Activated CD8-positive, alpha-beta memory T cell treated with anti-CD3 and anti-CD28 coated beads, Interleukin-2, amount 10 ng/mL, durations not matched to agents 7 days and 5 days (primary cell): ENCODE data around the gene TGFBI. TPM values are rescaled to one million over a fixed set of nuclear protein-coding genes. Genes with fewer than 3 reads are reported as not detected.

Source experiments
- ATAC-seq: fragments of 150-1000 bp; cut with Tn5 transposase; one replicate; pipeline ENCODE4 v1.10.0; 2021; ENCODE audit warnings: moderate library complexity
- CTCF ChIA-PET: fragments of 350-600 bp; sonication (Branson Sonifier 250); formaldehyde crosslinking; loops from one replicate; lab custom pipeline; 2021; ENCODE audit warnings: antibody characterized with exemption; lab: Charles Lee
- DNase-seq: peaks from one replicate; pipeline ENCODE4 v3.0.0-alpha.2; 2020
- H3K27ac Mint-ChIP-seq: one replicate; pipeline ENCODE4 v1.8.0; 2021; ENCODE audit warnings: mild to moderate bottlenecking, mixed read lengths
- H3K27me3 Mint-ChIP-seq: one replicate; pipeline ENCODE4 v1.8.0; 2021; ENCODE audit warnings: mixed read lengths
- H3K36me3 Mint-ChIP-seq: one replicate; pipeline ENCODE4 v1.8.0; 2021; ENCODE audit warnings: mild to moderate bottlenecking, mixed read lengths
- H3K4me1 Mint-ChIP-seq: one replicate; pipeline ENCODE4 v1.8.0; 2021; ENCODE audit warnings: mixed read lengths
- H3K4me3 Mint-ChIP-seq: one replicate; pipeline ENCODE4 v1.8.0; 2021; ENCODE audit warnings: mild to moderate bottlenecking, moderate library complexity, mixed read lengths
- H3K9me3 Mint-ChIP-seq: one replicate; pipeline ENCODE4 v1.8.0; 2022; ENCODE audit warnings: low read depth, mixed read lengths
- total RNA-seq, 2 experiments: library from RNA; stranded (reverse); gene quantifications; one replicate each; pipeline ENCODE4 v1.2.3, GENCODE V29; 2021

TGFBI gene
- total RNA-seq, 2 experiments from 2014 or later, result 0.26 to 0.42 TPM

DNA sequence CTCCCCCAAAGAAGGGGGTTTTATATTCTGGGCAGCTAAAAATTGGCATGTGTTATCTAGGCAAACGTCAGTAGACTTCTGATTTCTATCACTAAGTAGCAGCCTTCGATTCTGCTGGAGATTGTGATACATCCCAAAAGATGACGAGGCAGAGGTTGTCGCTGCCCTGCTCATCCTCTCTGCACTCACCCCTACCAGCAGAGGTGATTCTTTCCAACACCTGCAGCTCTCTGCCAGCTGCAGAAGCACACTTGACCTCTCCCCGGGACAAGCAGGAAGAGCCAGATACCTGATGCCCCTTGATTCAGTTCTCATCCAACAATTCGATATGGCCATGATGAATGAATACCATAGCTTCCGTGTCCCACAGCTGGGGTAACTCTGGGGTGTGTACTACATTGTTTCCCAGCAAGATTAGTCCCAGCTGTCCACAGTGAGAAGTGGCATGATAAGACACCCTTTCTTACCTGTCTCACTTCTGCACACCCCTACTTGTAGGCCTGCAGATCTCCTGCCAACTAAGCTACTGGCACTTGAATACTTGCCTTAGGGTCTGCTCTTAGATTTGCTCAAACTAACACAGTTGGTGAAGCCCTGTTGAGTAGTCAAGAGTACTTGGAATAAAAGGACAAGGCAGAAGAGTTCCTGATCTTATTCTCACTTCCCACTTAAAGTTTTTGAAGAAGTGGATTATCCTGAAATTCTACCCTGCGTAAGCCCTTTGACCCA is 66.3 kb downstream of the TGFBI start:
- Mint-ChIP-seq H3K36me3 (no peaks in the 10 kb centered on the region), H3K4me3 (no peak overlapping the region), H3K4me1 (no peaks in the 10 kb centered on the region), H3K27ac (no peak overlapping the region), H3K27me3 (peaks cover 35% of the 10 kb centered on the region), H3K9me3 (no peaks in the 10 kb centered on the region)
- DNase-seq (no peak), ATAC-seq (no peak)
- CTCF ChIA-PET, result no interaction called here

DNA sequence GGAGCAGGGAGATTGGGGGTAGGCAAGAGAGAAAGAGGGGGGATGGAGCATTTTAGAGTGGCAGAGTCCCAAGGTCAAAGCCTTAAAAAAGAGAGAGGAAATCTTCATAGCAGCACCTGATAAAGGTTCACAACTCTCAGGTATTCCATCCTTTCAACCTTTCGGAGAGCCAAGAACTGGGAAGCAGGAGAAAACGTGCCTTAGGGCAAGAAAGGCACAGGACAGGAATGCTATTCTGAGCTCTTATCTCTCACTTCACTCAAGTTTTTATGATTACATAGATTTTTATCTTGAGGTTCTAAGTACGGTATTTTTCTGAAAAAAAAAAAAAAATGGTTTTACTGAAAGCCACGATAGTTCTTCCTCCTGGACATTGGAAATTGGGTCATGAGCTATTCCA is 69.4 kb downstream of the TGFBI start:
- H3K36me3 Mint-ChIP-seq, result no peaks in the 10 kb centered on the region
- CTCF ChIA-PET, result no interaction called here
- H3K27ac Mint-ChIP-seq, result no peak overlapping the region
- H3K27me3 Mint-ChIP-seq, result peaks cover 38% of the 10 kb centered on the region
- no peaks in the 10 kb centered on the region for H3K9me3 Mint-ChIP-seq
- ATAC-seq, result no peak
- H3K4me1 Mint-ChIP-seq, result no peaks in the 10 kb centered on the region
- no peak overlapping the region for H3K4me3 Mint-ChIP-seq
- no peak for DNase-seq

DNA sequence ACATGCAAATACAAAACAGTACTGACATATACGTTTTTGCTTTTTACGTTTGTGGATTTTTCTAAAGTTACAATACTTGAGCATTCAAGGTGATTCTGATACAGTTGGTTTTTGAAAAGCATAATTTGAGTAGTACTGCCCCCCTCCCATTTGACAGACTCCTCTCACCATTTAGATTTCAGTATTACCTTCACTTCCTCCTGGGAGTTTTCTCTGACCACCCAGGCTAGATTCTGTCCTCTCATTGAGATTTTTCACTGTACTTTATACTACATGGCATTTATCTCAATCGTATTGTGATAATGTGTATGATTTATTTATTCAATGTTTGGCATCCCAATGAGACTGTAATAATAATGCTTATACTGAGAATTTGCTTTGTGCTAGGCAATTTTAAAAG is 71.1 kb downstream of the TGFBI start:
- Mint-ChIP-seq H3K9me3 (no peaks in the 10 kb centered on the region), H3K27me3 (peaks cover 30% of the 10 kb centered on the region), H3K27ac (no peak overlapping the region), H3K4me1 (no peaks in the 10 kb centered on the region), H3K36me3 (no peaks in the 10 kb centered on the region), H3K4me3 (no peak overlapping the region)
- ATAC-seq (no peak), DNase-seq (no peak)
- CTCF ChIA-PET, result no interaction called here

DNA sequence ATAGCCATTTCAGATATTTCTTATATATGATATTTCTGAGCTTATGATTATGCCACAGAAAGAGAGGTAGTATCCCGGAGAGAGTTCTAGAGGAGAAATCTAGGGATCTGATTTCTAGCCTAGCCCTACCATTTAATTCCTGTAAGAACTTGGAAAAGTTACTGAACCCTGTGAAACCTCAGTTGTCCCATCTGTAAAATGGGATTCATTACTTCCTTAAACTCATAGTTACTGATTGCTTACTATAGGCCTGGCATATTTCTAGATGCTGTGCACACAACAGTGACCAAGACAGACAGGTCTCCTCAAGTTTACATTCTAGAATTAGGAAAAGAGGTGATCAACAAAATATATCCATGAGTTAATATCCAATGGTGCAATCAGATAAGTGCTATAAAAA is 73.1 kb downstream of the TGFBI start:
- Mint-ChIP-seq H3K9me3 (no peaks in the 10 kb centered on the region), H3K36me3 (no peaks in the 10 kb centered on the region), H3K4me1 (no peaks in the 10 kb centered on the region), H3K27ac (no peak overlapping the region), H3K4me3 (no peak overlapping the region), H3K27me3 (peaks cover 21% of the 10 kb centered on the region)
- CTCF ChIA-PET, result no interaction called here
- DNase-seq (no peak), ATAC-seq (no peak)

DNA sequence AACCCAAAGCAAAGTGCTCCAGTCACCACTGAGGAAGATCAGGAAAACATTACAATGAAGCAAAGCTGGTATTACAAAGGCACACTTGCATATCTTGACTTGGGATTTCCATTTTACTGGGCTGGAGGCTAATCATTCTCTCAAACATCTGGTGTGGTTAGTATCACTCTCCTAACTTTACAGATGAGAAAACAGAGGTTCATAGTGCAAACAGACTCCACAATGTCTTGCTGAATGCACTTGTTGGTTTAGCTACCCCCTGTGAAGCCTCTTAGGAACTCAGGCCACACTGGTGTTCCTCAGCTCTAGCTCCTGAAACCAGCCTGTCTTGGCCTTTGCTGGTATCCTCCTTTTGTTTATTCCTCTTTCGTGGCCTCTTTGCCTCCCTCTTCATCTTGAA is 74.3 kb downstream of the TGFBI start:
- peaks cover 15% of the 10 kb centered on the region for H3K27me3 Mint-ChIP-seq
- H3K36me3 Mint-ChIP-seq, result no peaks in the 10 kb centered on the region
- DNase-seq (no peak), ATAC-seq (no peak)
- CTCF ChIA-PET, result no interaction called here
- H3K27ac Mint-ChIP-seq, result no peak overlapping the region
- H3K9me3 Mint-ChIP-seq, result no peaks in the 10 kb centered on the region
- H3K4me3 Mint-ChIP-seq, result no peak overlapping the region
- no peaks in the 10 kb centered on the region for H3K4me1 Mint-ChIP-seq

DNA sequence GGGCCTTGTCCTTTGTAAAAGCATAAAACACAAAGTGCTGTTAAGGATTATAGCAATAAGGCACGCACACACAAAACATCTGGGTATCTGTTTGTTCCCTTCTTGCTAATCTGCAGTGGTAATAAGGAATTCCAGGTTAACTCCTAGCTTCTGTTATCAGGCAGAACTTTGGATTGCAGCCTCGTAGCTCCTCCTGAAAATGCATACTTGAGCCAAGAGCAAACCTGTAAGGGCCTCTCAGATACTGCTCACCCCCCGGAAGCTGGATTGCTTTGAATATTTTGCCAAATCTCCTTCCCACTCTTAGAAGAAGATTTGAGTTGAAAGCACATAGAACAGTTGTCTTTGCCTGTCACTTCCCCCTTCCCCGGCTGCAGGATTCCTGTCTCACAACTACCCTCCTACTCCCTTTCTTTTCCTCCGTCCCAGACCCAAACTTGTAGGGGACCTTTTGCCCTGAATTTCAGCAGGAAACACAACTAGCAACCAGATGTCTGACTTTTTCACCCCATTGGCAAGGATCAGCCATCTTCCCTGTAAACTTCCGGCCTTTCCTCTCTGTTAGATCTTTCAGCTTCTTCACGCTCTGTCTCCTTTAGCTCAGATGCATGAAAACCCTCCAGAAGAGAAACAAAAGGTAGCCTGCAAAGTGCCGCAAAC is 75.6 kb downstream of the TGFBI start:
- H3K27ac Mint-ChIP-seq, result no peak overlapping the region
- CTCF ChIA-PET, result interaction anchor here (0.6 kb wide), 1 partner anchor 8 kb away, joined by 3 read pairs; no protein-coding TSS in a partner anchor
- peaks cover 10% of the 10 kb centered on the region for H3K27me3 Mint-ChIP-seq
- no peak for DNase-seq
- H3K9me3 Mint-ChIP-seq, result no peaks in the 10 kb centered on the region
- ATAC-seq, result no peak
- no peaks in the 10 kb centered on the region for H3K36me3 Mint-ChIP-seq
- H3K4me3 Mint-ChIP-seq, result no peak overlapping the region
- no peaks in the 10 kb centered on the region for H3K4me1 Mint-ChIP-seq

DNA sequence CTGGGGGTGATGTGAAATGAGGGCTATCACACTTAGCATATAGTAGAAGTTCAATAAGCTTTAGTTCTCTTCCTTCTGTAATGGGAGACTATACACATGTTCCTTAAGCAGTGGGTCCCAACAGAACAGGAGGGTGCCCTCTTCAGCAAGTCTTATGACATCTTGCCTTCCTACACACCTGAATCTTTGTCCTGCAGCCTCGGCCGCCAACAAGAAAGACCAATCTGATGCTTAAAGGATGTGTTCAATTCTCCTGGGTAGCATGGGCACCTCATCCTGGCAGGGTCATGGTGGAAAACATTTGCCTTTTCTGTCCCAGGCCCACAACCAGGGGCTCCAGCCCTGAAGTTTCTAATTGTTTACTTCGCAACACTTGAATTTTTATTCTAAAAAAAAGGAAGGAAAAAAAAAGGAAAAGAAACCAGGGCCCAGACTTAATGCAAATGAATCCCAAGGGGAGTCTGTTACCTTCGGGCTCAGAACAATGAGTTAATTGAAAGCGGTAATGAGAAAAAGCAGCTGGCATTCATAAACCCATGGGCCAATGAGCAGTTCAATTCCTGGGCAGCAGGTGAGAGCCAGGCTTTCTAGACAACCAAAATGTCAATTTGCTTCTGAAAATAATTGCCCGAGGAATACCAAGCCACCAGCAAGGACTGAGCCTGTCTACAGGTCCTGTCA is 77.7 kb downstream of the TGFBI start:
- CTCF ChIA-PET, result no interaction called here
- H3K27ac Mint-ChIP-seq, result no peak overlapping the region
- DNase-seq (no peak), ATAC-seq (no peak)
- H3K4me1 Mint-ChIP-seq, result no peaks in the 10 kb centered on the region
- no peaks in the 10 kb centered on the region for H3K9me3 Mint-ChIP-seq
- no peaks in the 10 kb centered on the region for H3K36me3 Mint-ChIP-seq
- no peak overlapping the region for H3K4me3 Mint-ChIP-seq
- H3K27me3 Mint-ChIP-seq, result peaks cover 4% of the 10 kb centered on the region

DNA sequence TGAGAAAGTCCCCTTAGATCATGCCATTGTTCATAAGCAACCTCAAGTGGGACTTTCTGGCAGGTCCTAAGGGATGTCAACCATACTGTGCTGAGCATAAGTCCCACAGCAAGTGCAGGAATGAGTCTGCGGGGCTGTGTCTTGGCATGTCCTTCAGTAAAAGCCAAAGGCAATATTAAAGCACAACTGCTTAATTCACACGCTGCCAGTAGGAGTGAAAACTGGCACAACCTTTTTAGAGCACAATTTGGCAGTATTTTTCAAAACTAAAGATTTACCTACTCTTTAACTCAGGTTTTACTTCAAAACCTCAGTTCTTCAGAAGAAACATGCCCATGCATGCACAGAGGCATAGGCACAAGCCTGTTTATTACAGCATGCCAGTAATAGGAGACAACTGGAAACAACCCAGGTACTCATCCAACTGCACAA is 79.4 kb downstream of the TGFBI start:
- Mint-ChIP-seq H3K9me3 (no peaks in the 10 kb centered on the region), H3K4me1 (no peaks in the 10 kb centered on the region), H3K36me3 (no peaks in the 10 kb centered on the region), H3K4me3 (no peak overlapping the region), H3K27ac (no peak overlapping the region), H3K27me3 (peaks cover 4% of the 10 kb centered on the region)
- CTCF ChIA-PET, result no interaction called here
- ATAC-seq, result no peak
- DNase-seq, result no peak

DNA sequence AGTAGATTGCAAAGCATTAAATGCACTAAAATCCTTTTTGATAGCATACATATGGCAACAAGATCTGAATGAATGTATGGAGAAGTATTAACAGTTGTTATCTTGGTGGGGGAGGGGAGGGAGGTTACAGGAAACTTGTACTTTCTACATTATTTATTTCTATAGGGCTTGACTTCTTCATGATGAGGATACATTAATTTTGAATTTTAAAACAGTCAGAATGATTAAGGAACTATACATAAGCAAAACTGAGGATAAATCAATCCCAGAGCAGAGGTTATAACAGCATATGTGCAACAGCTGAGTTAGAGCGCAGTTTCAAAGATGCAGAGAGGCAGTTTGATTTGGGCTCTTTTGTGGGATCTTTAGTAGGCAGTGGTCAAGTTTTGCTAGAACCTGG is 80.0 kb downstream of the TGFBI start:
- CTCF ChIA-PET, result no interaction called here

DNA sequence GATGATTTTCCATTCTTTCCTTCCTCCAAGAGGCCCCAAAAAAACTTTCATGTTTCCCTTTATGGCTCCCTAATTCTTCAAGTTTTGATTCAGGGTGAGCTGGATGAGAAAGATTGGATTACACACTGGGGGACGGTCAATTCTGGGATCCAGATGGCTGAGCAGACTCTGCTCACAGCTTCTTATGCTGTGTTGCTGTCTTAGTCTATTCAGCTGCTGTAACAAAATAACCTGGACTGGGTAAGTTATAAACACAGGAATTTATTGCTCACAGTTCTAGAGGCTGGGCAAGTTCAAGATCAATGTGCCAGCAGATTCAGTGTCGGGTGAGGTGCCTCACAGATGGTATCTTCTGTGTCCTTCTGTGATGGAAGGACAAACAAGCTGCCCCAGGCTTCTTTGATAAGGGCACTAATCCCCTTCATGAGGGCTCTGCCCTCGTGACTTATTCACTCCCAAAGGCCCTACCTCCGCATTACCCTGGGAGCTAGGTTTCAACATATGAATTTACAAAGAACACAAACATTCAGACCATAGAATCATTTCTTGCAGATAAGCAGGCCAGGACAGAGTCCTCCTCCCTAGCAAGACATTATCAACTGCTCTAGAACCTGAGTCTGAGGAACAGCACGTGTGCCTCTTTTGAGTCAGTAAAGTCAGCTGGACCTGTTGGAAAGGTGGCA is 80.8 kb downstream of the TGFBI start:
- H3K9me3 Mint-ChIP-seq, result no peaks in the 10 kb centered on the region
- no peak for ATAC-seq
- no peak overlapping the region for H3K4me3 Mint-ChIP-seq
- no peak for DNase-seq
- CTCF ChIA-PET, result no interaction called here
- no peak overlapping the region for H3K27ac Mint-ChIP-seq
- H3K4me1 Mint-ChIP-seq, result no peaks in the 10 kb centered on the region
- H3K36me3 Mint-ChIP-seq, result no peaks in the 10 kb centered on the region
- peaks cover 4% of the 10 kb centered on the region for H3K27me3 Mint-ChIP-seq

More for the DNA sequence above, 80.0 kb downstream of the TGFBI start:
- Mint-ChIP-seq H3K27ac (no peak overlapping the region), H3K36me3 (no peaks in the 10 kb centered on the region), H3K9me3 (no peaks in the 10 kb centered on the region), H3K4me1 (no peaks in the 10 kb centered on the region), H3K4me3 (no peak overlapping the region), H3K27me3 (peaks cover 4% of the 10 kb centered on the region)
- ATAC-seq (no peak), DNase-seq (no peak)

Other genes with a start within 250 kb of the TGFBI start
- not detected for gene SLC25A48, start 194.3 kb upstream of the TGFBI start, total RNA-seq
- not detected for gene IL9, start 133.1 kb upstream of the TGFBI start, total RNA-seq
- not detected for gene LECT2, start 74.0 kb upstream of the TGFBI start, total RNA-seq
- gene SMAD5, start 103.9 kb downstream of the TGFBI start, total RNA-seq, result 10 to 100 TPM; 16.8 to 21.8 TPM
- gene SMIM32, start 164.2 kb downstream of the TGFBI start, total RNA-seq, result not detected